ENCODE results near the gene ARPP21.

ARPP21 gene

GRCh38 chr3:35639254-35640186 is at the start of gene ARPP21:
Gene ARPP21, plus strand, starts transcription at chr3:35639525. Its CDS starts 42,227 bp downstream, at chr3:35681752.
- H3K4me3 ChIP-seq (ENCODE audit: low read depth, low read length): peak within 1 kb of the TSS; percentile 34
- DNase-seq (ENCODE audit: low read depth, low spot score): no peak
- ChIA-PET CTCF (interaction anchor here (1.3 kb wide), 1 partner anchor 9 kb away, joined by 3 read pairs; no protein-coding TSS in a partner anchor), POLR2A (no interaction called here)
- TF ChIP-seq, protein P1, sequence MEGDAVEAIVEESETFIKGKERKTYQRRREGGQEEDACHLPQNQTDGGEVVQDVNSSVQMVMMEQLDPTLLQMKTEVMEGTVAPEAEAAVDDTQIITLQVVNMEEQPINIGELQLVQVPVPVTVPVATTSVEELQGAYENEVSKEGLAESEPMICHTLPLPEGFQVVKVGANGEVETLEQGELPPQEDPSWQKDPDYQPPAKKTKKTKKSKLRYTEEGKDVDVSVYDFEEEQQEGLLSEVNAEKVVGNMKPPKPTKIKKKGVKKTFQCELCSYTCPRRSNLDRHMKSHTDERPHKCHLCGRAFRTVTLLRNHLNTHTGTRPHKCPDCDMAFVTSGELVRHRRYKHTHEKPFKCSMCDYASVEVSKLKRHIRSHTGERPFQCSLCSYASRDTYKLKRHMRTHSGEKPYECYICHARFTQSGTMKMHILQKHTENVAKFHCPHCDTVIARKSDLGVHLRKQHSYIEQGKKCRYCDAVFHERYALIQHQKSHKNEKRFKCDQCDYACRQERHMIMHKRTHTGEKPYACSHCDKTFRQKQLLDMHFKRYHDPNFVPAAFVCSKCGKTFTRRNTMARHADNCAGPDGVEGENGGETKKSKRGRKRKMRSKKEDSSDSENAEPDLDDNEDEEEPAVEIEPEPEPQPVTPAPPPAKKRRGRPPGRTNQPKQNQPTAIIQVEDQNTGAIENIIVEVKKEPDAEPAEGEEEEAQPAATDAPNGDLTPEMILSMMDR (IDR thresholded peaks at IDR 0.05; ENCODE audit: insufficient read depth, low read length, missing control alignments): no peak

GRCh38 chr3:35592589-35593295 is 46.6 kb upstream of the ARPP21 start:
- H3K4me3 ChIP-seq (ENCODE audit: low read depth, low read length): no peak overlapping the region
- DNase-seq (ENCODE audit: low read depth, low spot score): no peak
- POLR2A ChIA-PET: no interaction called here
- TF ChIP-seq, protein P1 (IDR thresholded peaks at IDR 0.05; ENCODE audit: insufficient read depth, low read length, missing control alignments): no peak
- CTCF ChIA-PET: no interaction called here

- POLR2A ChIA-PET: no interaction called here
- no peak for DNase-seq (ENCODE audit: low read depth, low spot score)
- TF ChIP-seq, protein P1 (IDR thresholded peaks at IDR 0.05; ENCODE audit: insufficient read depth, low read length, missing control alignments): no peak
- H3K4me3 ChIP-seq (ENCODE audit: low read depth, low read length): no peak overlapping the region
- CTCF ChIA-PET: no interaction called here
These were observed 44.6 kb upstream of the ARPP21 start for GRCh38 chr3:35594739-35595138.

DNA sequence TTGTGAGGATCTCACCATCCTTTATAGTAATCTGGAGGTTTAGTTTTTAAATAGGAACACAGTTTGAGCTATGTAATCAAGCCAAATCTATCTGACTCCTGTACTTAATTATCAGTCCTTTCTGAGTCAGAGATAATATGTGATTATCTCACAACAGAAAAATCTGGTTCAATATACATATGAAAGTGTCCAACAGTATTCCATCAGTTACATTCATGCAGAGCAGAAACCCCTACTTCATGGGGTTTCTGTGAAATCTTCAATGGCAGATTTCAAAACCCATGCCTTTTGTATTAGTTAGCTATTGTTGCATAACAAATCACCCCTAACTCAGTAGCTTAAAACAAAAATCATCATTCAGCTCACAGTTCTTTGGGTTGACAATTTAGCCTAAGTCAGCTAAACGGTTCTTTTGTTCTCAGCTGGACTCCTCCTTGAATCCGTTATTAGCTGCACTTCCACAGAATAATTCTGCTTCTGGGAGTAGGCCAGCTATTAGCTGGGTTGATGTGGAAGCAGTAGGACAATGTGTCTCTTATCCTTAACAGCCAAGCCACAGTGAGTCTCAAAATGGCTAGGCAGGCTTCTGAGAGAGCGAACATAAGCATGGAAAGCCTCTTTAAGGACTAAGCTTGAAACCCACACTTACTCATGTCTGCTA is 42.9 kb upstream of the ARPP21 start:
- TF ChIP-seq, protein P1 (IDR thresholded peaks at IDR 0.05; ENCODE audit: insufficient read depth, low read length, missing control alignments): no peak
- ChIA-PET CTCF (no interaction called here), POLR2A (no interaction called here)

DNA sequence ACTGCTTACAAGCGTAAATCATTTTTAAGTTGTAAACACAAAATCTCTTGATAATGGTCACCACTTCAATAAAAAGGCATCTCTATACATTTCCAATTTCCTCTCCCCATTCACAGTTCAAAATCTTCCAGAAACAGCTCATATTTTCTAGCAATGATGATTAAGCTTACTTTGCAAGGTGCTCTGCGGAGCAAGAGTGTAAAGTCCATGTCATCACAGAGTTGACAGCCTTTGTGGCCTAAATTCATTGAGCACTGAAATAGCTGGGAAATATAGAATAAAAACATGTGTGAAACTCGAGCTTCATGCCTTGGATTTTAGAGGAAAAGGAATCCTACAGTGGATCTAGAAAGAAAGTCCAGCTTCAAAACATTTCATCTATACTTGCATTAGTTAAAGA is 41.8 kb upstream of the ARPP21 start:
- H3K4me3 ChIP-seq (ENCODE audit: low read depth, low read length): no peak overlapping the region
- ChIA-PET POLR2A (no interaction called here), CTCF (no interaction called here)
- no peak for DNase-seq (ENCODE audit: low read depth, low spot score)
- TF ChIP-seq, protein P1 (IDR thresholded peaks at IDR 0.05; ENCODE audit: insufficient read depth, low read length, missing control alignments): no peak

More for the DNA sequence above, 42.9 kb upstream of the ARPP21 start:
- no peak for DNase-seq (ENCODE audit: low read depth, low spot score)
- no peak overlapping the region for H3K4me3 ChIP-seq (ENCODE audit: low read depth, low read length)

DNA sequence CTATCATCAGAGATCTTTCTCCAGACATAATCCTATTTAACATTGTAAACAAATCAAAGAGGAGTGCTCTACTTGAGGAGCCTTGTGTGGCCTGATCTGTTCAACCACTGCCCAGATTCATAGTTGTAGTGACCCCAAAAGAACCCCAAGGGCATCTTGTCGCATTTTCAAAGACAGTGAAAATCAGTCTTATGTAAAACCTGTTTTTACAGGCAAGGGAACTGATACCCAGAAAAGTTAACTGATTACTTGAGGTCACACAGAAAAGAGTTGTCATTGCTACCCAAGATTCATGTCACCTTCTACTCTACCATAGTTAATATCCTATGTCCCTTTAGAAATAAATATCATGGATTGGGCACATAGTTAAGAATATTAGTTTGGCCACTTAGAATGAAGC is 40.5 kb upstream of the ARPP21 start:
- TF ChIP-seq, protein P1 (IDR thresholded peaks at IDR 0.05; ENCODE audit: insufficient read depth, low read length, missing control alignments): no peak
- POLR2A ChIA-PET: no interaction called here
- CTCF ChIA-PET: no interaction called here
- no peak overlapping the region for H3K4me3 ChIP-seq (ENCODE audit: low read depth, low read length)
- DNase-seq (ENCODE audit: low read depth, low spot score): no peak
